Middle frontal gyrus (tissue), 1 donor: ENCODE results near the gene SLAMF7.

Experiments
- DNase-seq: peaks from one replicate; pipeline ENCODE4 v3.0.0-alpha.2; 2015; ENCODE audit warnings: low spot score; ENCODE audit errors: extremely low spot score

The SLAMF7 gene

DNA sequence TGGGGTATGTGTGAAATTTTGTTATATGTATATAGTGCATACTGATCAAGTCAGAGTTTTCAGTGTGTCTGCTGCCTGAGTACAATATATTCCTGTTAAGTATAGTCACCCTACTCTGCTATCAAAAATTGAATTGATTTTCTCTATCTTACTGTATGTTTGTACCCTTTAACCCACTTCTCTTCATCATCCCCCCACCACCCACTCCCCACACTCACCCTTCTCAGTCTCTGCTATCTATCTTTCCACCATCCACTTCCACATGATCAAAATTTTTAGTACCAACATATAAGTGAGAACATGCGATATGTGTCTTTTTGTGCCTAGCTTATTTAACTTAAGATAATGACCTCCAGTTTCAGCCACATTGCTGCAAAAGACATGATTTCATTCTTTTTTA, 61.1 kb downstream of the SLAMF7 start:
- no peak for DNase-seq

DNA sequence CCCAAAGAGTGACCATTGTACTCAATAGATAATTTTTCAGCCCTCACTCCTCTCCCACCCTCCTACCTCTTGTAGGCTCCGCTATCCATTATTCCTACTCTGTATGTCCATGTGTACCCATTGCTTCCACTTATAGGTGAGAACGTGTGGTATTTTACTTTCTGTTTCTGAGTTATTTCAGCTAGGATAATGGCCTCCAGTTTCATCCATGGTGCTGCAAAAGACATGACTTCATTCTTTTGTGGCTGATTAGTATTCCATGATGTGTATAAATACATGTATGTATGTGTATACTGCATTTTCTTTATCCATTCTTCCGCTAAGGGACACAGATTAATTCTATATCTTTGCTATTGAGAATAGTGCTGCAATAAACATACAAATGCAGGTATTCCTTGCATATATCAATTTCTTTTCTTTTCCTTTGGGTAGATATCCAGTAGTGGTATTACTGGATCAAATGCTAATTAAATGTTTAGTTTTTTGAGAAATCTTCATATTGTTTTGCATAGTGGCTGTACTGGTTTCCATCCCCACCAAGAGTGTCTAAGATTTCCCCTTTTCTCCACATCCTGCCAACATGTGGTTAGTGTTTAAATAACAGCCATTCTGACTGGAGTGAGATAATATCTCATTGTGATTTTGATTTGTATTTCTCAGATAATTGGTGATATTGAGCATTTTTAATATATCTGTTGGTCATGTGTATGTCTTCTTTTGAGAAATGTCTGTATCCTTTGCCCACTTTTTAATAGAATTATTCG, 61.8 kb downstream of the SLAMF7 start:
- DNase-seq, result no peak

DNA sequence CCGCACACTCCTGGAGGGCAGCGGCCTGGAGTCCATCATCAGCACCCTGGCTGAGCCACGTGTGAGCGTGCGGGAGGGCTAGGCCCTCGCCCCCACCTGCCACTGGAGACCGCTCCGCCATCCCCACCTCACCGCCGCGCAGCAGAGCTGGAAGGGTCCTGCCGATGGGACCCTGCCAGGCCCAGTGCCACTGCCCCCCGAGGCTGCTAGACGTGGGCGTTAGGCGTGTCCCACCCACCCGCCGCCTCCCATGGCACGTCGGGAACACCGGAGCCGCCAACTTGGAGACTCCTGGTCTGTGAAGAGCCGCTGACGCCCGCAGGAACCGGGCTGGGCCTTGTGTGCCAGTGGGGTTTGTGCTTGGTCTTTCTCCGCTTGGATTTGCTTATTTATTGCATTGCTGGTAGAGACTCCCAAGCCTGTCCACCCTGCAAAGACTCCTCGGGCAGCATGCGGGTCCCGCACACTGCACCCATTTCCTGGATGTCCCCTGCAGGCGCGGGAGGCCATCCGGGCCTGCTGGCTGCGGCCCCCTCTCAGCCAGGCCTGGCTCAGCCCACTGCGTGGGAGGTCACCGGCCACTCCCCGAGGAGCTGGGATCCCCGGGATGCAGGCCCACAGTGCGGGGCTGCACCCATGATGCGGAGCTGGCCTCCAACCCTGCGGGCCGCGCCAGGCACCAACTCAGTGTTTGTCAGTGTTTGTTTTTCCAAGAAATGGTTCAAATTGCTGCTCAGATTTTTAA, 63.0 kb downstream of the SLAMF7 start:
- no peak for DNase-seq
